SK-N-MC (cell line): Measurements from ENCODE around the gene LDHD.

Source experiments
- DNase-seq: peaks from one replicate; pipeline ENCODE4 v3.0.0-alpha.2; 2011; ENCODE audit warnings: low read depth, low spot score
- H3K27ac ChIP-seq: fragments of 200-600 bp; sonication (generic); 2 replicates; pipeline ENCODE4 v1.5.1; 2016; ENCODE audit warnings: mixed run types
- H3K36me3 ChIP-seq: fragments of 200-600 bp; sonication (generic); 2 replicates; pipeline ENCODE4 v1.6.1; 2017; ENCODE audit warnings: antibody characterized with exemption, low read length, mixed read lengths; ENCODE audit not compliant: insufficient read depth
- H3K4me3 ChIP-seq: fragments of 200-600 bp; sonication (generic); 2 replicates; pipeline ENCODE4 v1.5.1; 2016
- H3K9ac ChIP-seq: fragments of 200-600 bp; sonication (generic); 2 replicates; pipeline ENCODE4 v1.8.0; 2017; ENCODE audit warnings: mixed run types, mixed read lengths; ENCODE audit not compliant: insufficient read length
- H3K9me3 ChIP-seq: fragments of 200-600 bp; sonication (generic); 2 replicates; pipeline ENCODE4 v1.6.1; 2017; ENCODE audit warnings: low read depth, mild to moderate bottlenecking, antibody characterized with exemption, low read length, moderate library complexity, mixed read lengths
- EZH2 ChIP-seq: fragments of 200-600 bp; sonication (generic); IDR thresholded peaks from one replicate; pipeline ENCODE4 v1.6.1; 2017; ENCODE audit warnings: antibody characterized with exemption
- FOXP2 ChIP-seq: optimal IDR thresholded peaks from 2 replicates; pipeline ENCODE3; 2011; ENCODE audit warnings: mild to moderate bottlenecking, moderate library complexity; ENCODE audit not compliant: insufficient read depth; ENCODE audit errors: extremely low read length, control extremely low read depth
- POLR2AphosphoS5 ChIP-seq: IDR thresholded peaks from 2 replicates; pipeline ENCODE4 v1.6.1; 2012; ENCODE audit warnings: mild to moderate bottlenecking, low read depth, low read length, borderline replicate concordance

The LDHD gene

GRCh38 chr16:75088216-75088615, 28.4 kb downstream of the LDHD start:
- TF ChIP-seq FOXP2 = no peak
- no peak for TF ChIP-seq POLR2AphosphoS5
- TF ChIP-seq EZH2 = no peak
- H3K4me3 ChIP-seq = no peak overlapping the region

GRCh38 chr16:75087375-75087979, 29.1 kb downstream of the LDHD start:
- Histone ChIP-seq H3K9ac (no peak overlapping the region), H3K36me3 (no peaks in the 10 kb centered on the region), H3K9me3 (no peaks in the 10 kb centered on the region), H3K4me3 (no peak overlapping the region), H3K27ac (no peak overlapping the region)
- TF ChIP-seq POLR2AphosphoS5 (no peak), EZH2 (no peak), FOXP2 (no peak)
- no peak for DNase-seq

More at GRCh38 chr16:75088216-75088615, 28.4 kb downstream of the LDHD start:
- DNase-seq = no peak
- Histone ChIP-seq H3K36me3 (no peaks in the 10 kb centered on the region), H3K27ac (no peak overlapping the region), H3K9me3 (no peaks in the 10 kb centered on the region), H3K9ac (no peak overlapping the region)

- no peak overlapping the region for H3K27ac ChIP-seq
- no peaks in the 10 kb centered on the region for H3K36me3 ChIP-seq
- no peak overlapping the region for H3K4me3 ChIP-seq
- H3K9me3 ChIP-seq = no peaks in the 10 kb centered on the region
- no peak overlapping the region for H3K9ac ChIP-seq
- no peak for DNase-seq
- TF ChIP-seq POLR2AphosphoS5 = no peak
- no peak for TF ChIP-seq EZH2
- no peak for TF ChIP-seq FOXP2
Observed at GRCh38 chr16:75086688-75087374, 29.7 kb downstream of the LDHD start.

- TF ChIP-seq EZH2 (no peak), FOXP2 (no peak), POLR2AphosphoS5 (no peak)
- H3K9me3 ChIP-seq = no peaks in the 10 kb centered on the region
- no peaks in the 10 kb centered on the region for H3K36me3 ChIP-seq
- no peak overlapping the region for H3K27ac ChIP-seq
- H3K9ac ChIP-seq = no peak overlapping the region
- no peak overlapping the region for H3K4me3 ChIP-seq
- DNase-seq = no peak
Observed at GRCh38 chr16:75086281-75086680, 30.3 kb downstream of the LDHD start.

- no peaks in the 10 kb centered on the region for H3K9me3 ChIP-seq
- DNase-seq = no peak
- no peak overlapping the region for H3K4me3 ChIP-seq
- H3K27ac ChIP-seq = no peak overlapping the region
- no peak for TF ChIP-seq FOXP2
- TF ChIP-seq EZH2 = no peak
- no peak for TF ChIP-seq POLR2AphosphoS5
- H3K9ac ChIP-seq = no peak overlapping the region
- H3K36me3 ChIP-seq = no peaks in the 10 kb centered on the region
Observed at GRCh38 chr16:75085556-75085955, 31.0 kb downstream of the LDHD start.

GRCh38 chr16:75083813-75084212, 32.8 kb downstream of the LDHD start:
- DNase-seq = no peak
- TF ChIP-seq FOXP2 = no peak
- no peak for TF ChIP-seq EZH2
- no peak for TF ChIP-seq POLR2AphosphoS5
- H3K36me3 ChIP-seq = no peaks in the 10 kb centered on the region
- H3K9ac ChIP-seq = no peak overlapping the region
- no peak overlapping the region for H3K4me3 ChIP-seq
- no peak overlapping the region for H3K27ac ChIP-seq
- H3K9me3 ChIP-seq = no peaks in the 10 kb centered on the region

- no peak for DNase-seq
- H3K4me3 ChIP-seq = no peak overlapping the region
- no peak overlapping the region for H3K27ac ChIP-seq
- H3K9me3 ChIP-seq = no peaks in the 10 kb centered on the region
- no peak overlapping the region for H3K9ac ChIP-seq
- H3K36me3 ChIP-seq = no peaks in the 10 kb centered on the region
- TF ChIP-seq FOXP2 = no peak
- no peak for TF ChIP-seq EZH2
- no peak for TF ChIP-seq POLR2AphosphoS5
Observed at GRCh38 chr16:75081179-75081859, 35.3 kb downstream of the LDHD start.

GRCh38 chr16:75080205-75081029, 36.2 kb downstream of the LDHD start:
- H3K9ac ChIP-seq = no peak overlapping the region
- no peaks in the 10 kb centered on the region for H3K9me3 ChIP-seq
- no peak for TF ChIP-seq FOXP2
- no peak for TF ChIP-seq EZH2
- no peak for TF ChIP-seq POLR2AphosphoS5
- H3K27ac ChIP-seq = no peak overlapping the region
- no peak for DNase-seq
- no peak overlapping the region for H3K4me3 ChIP-seq
- H3K36me3 ChIP-seq = no peaks in the 10 kb centered on the region
